ENCODE results near the gene MYL9.

The MYL9 gene

GRCh38 chr20:36584018-36584481 is 42.7 kb downstream of the MYL9 start:
- no peak for DNase-seq (ENCODE audit: low read depth)

- no peak for DNase-seq (ENCODE audit: low read depth)
These were observed 44.2 kb downstream of the MYL9 start for GRCh38 chr20:36585410-36586125.

GRCh38 chr20:36587388-36588070 is 46.2 kb downstream of the MYL9 start:
- no peak for DNase-seq (ENCODE audit: low read depth)

GRCh38 chr20:36591281-36591680 is 50.0 kb downstream of the MYL9 start:
- no peak for DNase-seq (ENCODE audit: low read depth)

GRCh38 chr20:36591854-36592641 is 50.7 kb downstream of the MYL9 start:
- no peak for DNase-seq (ENCODE audit: low read depth)

GRCh38 chr20:36593347-36593929 is 52.1 kb downstream of the MYL9 start:
- no peak for DNase-seq (ENCODE audit: low read depth)

- no peak for DNase-seq (ENCODE audit: low read depth)
These were observed 58.6 kb downstream of the MYL9 start for GRCh38 chr20:36599912-36600345.

All from stimulated activated CD8-positive, alpha-beta memory T cell treated with anti-CD3 and anti-CD28 coated beads, Interleukin-7, amount 100 ng/mL, for 24 hours (primary cell).